ENCODE measurements around the gene DOCK10.

- TF ChIP-seq CTCF (IDR thresholded peaks at IDR 0.05) (no peak), POLR2A (IDR thresholded peaks at IDR 0.05) (no peak)
Measured at GRCh38 chr2:225055714-225056113, 13.4 kb upstream of the DOCK10 start.

All from testis (tissue), 2 donors.